Hippocampal formation (tissue), 2 donors: ENCODE results near the gene TMEM132C.

Experiments used
- DNase-seq, 2 donors: peaks; one replicate each; lab custom pipeline; 2025; lab: John Stamatoyannopoulos, UW

Gene TMEM132C

DNA sequence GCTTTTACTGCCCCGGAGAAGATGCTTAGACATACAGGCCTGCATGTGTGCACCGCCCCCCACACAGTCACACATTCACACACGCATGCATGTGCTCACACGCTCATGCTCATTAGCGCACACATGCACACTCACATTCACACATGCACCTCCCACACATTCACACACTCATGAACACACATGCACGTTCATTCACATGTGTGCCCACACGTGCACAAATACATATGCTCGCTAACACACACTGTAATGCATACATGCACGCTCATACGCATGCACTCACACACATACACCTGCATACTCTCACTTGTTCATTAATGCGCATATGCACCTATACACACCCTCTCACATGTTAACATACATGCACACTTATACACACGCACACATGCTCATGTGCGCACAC, 21.9 kb downstream of the TMEM132C start:
- no peak for DNase-seq

DNA sequence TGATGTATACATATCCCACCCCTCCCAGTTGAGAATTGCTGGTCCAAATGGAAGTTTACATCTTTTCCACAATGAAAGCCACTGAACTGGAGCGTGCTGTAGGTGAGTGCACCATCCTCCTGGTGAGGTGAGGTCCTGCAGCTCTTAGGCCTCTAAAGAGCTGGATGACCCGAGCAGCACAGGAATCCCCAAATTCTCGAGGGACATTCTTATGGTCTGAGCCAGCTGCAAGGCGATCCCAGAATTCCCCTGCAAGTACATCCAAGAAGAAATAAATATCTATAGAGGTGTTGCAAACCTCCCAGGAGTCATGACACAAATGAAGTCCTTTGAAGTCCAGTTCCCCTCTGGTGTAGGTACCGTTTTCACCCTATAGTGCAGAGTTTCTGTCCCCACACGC, 24.0 kb downstream of the TMEM132C start:
- no peak for DNase-seq

DNA sequence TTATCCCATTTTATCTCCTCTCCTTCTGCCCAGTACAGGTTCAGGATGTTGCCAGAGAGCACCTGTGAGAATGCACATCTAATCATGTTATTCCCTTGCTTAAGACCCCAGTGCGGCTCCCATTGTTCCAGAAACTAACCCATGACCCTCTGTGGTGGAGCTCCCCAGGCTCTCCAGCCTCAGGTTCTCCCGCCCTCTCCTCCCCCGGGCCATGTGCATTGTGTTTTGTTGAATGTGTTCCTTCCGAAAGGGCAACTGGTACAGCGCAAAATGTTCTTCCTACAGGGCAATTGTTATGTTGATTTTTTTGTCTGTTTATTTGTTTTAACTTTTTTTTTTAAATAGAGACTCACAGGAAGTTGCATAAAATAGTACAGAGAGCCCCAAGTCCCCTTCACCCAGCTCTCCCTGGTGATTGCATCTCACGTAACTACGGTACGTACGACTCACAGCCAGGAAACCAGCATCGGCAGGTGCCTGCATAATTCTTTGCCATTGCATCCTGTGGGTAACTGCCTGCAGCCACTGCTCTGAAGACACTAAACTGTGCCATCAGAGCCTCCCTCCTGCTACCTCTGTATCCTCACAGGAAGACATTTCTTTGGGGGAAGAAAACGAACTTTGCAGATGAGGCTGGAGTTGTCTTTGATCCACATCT, 31.2 kb downstream of the TMEM132C start:
- no peak for DNase-seq

DNA sequence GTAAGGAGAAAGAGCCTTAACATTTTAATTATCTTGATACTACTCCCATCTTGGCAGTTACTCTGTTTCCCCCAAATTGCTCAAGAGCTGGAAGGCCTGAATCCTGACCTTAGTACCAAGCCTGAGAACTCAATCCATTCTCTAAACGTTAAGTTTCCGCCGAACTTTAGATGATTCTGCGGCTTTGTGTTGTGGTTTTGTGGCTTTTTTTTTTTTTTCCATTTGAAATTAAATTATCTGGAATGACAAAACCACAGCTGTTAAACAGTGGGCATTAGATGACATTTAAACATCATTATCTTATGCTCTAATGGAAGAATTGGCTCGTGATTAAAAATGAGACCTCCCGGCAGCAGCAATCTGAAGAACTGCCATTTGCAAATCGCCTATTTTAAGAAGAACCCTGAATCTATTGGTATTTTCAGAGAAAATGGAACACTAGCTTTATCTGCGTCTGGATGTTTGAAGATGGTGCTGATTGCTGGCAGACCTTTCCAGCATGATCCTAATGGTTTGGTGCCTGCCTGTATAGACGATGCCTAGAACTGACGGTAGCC, 38.4 kb downstream of the TMEM132C start:
- no peak for DNase-seq

DNA sequence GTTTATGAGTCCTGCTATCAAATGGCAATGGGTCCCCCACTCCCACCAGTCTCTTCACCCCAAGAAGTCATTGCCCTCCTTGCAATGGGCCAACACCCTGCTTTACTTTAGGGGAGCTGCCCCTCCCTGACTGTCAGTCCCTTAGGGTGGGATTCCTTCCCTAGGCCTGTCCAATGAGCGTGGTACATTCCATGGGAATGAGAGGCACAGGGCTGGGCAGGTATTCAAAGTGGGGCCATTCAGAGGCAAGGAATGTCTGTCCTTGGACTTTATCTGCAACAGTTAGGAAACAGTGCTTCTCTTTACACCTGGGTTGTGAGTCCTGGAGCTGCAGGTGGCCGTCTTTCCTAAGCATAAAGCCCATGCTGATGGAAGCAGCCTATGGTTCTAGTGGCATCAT, 40.8 kb downstream of the TMEM132C start:
- DNase-seq: no peak

DNA sequence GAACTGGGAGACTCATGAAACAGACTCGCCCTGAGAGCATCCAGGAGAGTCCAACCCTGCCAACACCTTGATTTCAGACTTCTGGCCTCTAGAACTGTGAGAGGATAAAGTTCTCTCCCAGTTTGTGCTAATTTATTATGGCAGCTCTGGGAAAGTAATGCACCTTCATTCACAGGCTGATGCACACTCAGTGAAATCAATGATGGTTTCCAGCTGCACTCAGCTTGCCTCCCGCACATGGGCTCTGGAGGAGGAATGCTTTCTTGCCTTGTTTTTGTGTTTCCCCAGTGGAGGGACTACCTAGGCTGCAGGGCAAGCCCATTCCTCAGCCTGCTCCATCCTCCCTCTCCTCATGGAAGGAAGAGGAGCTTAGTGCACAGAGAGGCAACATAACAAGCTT, 45.7 kb downstream of the TMEM132C start:
- no peak for DNase-seq

DNA sequence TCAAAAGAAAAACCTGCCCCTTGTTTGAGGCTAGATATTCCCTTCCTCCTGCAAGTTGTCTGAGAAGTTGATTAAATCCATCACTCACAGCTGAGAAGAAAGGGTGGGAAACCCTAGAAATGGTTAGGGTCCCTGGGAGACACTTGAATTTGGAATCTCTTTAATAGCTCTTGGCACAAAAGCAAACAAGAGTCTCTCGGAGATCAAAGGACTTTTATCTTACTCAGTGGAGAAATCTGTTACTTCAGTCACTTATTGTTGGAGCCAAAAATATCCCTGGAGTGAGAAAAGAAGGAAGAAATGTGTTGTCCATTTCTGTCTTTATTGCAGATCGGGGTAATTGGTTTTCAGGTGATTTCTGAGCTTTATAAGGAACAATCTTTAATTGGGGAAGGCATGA, 47.0 kb downstream of the TMEM132C start:
- no peak for DNase-seq

DNA sequence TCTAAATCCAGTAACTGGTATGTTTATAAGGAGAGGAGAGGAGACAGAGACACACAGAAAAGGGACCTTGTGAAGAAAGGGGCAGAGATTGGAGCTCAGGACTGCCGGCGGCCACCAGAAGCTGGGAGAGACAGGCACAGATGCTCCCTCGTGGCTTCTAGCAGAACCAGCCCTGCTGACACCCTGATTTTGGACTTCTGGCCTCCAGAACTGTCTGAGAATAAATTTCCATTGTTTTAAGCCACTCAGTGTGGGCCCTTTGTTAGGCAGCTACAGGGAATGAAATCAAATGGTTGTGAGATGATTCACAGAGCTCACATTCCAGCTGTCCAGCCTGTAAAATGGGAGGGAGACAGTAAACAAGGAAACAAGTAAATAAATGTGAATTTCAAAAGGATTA, 47.6 kb downstream of the TMEM132C start:
- DNase-seq: no peak

DNA sequence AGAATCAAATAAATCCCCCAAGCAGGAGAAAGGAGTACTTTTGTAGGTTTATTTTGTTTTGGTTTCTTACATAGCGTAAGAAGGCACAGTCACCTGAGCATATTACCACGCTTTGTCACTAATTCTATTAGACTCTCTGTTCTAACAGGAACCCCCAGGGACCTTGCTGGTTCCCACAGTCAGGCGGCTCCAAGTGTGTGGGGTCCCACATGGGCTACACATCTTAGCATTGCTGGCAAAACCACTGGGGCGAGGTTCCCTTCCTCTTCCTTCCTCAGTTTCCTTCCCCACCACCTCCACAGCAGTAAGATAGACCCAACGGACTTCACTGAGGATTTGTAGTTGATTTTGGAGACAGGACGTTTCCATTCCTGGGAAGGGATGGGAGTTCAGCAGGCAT, 49.1 kb downstream of the TMEM132C start:
- no peak for DNase-seq

DNA sequence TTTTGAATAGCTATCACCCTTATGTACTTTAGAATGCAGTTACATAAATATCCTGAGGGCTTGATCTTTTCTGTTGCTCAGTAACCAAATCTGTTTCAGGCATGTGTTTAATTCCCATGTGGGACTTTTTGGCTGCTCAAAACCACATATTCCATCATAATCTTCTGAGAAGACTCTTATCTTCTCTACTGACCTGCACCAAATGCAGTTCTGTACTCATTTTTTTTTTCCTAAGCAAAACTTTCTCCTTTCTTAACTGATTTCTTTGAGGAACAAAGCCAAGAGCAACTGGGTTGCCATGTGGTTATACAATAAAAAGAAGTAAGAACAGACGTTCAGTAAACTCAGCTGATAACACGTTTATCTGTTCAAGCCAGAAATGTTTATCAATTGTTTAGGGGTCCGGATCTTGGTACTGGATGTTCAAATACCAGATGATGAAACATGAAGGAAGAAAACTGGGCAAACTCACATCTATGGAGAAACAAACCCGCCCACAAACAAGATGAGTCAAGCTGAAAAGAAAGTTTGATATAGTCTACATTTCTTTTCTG, 50.1 kb downstream of the TMEM132C start:
- no peak for DNase-seq

DNA sequence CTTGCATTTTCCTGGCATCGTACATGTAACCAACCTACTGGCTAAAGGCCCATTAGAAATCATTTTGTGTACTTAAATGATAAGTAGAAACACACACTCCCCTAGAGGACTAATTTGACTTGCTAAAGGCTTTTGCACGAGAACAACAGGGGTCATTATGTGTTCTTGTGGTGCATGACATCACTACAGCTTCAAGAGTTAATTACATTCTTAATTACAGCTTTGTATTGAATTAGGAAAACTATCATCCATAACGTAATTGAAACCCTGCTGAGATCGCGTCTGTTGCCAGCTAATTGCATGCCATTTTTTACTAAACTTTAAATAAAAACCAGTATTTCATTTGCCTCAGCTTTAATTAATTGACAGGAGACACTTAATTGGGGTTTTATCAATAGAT, 51.4 kb downstream of the TMEM132C start:
- DNase-seq: no peak

DNA sequence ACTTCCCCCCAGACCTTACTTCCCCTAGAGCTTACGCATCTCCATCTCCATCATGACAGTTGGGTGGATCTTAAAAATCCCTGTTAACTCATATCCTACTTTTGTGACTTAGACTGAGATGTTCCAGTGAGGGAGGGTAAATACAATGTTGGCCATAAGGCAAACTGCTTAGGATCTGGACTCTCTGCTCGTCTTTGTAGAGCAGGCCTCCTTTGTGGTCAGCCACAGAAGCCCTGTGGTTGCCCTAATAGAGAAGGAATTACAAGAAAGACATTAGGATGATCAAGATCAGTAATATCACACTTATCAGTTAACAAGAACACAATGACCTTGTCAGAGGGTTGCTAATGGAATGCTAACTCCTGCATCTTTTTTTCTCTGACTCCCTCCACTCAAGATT, 52.0 kb downstream of the TMEM132C start:
- no peak for DNase-seq

DNA sequence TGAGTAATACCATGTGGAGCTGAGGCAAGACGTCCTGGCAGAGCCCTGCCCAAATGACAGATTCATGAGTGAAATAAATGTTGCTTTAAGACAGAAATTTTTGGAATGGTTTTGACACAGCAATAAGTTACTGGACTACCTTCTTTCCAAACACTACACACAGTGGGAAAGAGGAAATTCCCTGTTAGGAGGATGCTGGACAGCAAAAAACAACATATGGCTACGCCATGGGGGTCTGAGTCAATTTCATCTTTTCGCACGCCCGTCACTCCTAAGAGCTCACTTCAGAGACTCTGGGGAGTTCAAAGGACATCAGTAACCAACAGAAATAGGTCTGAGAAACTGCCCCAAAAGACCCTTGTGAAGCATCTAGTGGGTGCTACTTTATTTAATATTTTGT, 55.4 kb downstream of the TMEM132C start:
- no peak for DNase-seq

DNA sequence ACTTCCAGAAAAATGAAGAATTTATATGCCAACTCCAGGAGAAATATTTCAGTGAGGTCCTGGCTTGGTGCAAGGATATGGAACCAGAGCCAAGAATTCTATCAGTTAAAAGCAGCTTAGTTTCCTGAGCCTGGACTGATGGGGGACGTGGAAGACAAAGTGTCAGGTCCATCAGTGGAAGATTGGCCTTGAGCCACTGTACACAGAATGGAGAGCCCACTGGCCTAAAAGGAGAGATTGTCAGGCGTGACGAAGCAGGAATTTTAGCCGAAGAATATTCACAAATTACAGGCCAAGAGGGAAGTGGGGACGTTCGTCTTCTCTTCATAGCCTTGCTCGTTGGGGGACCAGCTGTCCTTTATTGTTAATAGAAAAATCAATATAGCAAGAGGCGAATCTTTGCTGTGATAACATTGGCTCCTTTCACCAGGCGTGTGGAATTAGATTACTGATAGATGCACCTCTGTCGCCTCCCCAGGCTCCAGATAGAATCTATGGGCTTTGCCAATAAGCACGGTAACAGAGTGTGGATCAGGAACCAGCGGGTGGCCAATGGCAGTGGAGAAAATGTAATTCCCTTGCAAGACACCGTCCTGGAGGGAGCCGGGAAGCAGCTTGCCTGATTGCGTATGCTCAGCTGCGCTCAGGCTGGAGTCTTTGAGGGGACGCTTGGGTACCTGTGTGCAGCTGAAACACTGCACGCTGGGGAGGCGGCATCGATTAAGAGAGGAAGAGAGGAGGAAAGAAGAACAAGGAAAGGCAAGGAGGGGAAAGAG, 56.4 kb downstream of the TMEM132C start:
- DNase-seq: no peak

DNA sequence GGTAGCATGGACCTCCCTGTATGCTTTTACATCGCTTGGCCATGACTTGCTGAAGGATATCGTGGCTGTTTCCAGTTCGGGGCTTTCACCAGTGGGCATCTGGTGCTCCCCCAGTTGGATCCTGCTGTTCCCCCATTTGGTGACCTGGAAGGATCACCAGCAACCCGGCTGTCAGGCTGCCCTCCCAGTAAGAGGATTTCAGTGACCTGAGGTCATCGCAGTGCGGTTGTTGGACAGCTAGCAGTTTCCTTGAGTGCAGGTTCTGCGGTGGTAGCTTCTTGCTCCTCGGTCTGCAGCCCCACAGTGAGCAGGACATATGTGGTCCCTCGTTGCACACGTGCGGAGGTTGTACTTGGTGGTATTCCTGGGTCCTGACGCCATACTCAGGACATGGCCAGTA, 58.7 kb downstream of the TMEM132C start:
- no peak for DNase-seq

DNA sequence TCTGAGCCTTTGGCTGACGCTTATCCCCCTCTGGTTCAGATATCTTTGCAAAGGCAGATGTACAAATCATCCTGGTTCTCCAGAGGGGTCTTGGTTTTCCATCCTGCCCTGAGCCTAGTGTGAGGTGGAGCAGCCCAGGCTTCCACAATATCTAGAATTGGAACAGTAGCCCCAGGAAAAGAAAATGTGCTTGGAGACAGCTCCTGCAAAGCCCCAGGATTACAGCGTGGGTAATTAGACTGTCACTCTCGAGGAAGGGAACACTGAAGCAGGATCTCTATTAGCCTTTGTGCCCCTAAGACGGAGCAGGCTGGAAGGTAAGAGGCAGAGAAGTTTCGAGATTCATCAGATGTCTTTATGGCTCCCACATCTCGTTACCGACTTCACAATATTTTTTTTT, 59.4 kb downstream of the TMEM132C start:
- no peak for DNase-seq

DNA sequence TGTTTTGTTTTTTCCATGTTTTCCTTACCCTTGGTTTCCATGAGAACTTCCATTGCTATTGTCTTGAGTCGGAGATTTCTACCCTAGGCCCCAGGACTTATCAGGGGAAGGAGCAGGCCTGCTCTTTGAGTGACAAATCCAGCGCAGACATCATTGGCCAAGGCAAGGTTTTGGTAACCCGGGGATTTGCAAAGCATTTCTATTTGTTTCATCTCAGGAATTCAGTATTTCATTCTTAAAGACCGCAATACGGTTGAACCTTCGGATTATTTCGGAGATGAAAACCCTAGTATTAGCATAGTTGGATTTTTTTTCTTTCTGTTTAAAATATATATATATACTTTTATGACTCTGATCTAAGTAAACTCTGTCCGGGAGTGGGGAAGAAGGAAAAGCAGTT, 62.0 kb downstream of the TMEM132C start:
- DNase-seq: no peak

DNA sequence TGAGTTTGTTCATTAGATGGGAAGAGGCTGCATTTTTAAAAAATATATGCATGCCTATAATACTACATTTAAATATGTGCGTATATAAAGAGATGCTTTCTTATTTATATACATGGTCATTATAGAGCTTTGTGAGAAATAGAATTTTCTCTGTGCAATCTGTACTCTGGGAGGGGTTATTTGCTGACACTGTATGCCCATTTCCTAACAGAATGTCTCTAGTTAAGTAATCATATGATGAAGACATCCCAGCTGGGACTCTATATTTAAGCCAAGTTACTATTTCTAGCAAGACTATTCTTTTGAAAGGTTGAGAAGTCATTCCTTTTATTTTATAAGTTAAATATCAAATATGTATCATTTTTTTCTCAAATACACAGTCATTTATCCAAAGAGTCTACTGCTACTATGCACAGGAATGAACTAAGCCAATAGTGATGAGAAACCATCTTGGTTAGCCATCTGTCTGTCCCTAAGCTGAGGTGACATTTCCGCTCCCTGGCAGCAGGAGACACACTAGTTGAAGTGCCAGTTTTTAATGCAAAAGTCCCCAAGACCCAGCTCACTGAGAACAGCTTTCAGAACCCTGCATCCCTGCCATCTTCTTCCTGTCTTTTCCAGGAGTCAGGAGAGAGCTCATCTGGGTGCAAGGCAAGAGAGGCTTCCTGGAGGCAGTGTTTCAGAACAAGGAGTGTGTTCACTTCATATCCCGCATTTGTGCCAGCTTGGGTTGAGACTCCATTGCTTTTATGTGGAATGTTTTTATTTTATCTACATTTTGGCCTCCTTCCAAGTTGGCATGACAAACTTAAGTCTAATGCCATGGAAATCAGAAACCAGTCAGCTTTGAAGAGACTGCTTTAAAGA, 69.5 kb downstream of the TMEM132C start:
- no peak for DNase-seq

DNA sequence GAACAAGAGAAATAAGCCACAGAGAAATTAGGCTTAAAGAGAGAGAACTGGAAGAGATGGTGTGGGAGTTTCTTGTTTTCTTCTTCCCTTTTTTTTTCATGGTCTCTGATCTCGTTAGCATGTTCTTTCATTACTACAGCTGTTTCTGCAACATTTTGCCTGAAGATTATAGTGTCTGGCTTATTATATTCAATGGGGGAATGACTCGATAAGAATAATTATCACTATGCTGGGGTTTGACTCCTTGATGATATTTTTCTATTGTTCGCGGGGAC, 70.0 kb downstream of the TMEM132C start:
- DNase-seq: no peak

DNA sequence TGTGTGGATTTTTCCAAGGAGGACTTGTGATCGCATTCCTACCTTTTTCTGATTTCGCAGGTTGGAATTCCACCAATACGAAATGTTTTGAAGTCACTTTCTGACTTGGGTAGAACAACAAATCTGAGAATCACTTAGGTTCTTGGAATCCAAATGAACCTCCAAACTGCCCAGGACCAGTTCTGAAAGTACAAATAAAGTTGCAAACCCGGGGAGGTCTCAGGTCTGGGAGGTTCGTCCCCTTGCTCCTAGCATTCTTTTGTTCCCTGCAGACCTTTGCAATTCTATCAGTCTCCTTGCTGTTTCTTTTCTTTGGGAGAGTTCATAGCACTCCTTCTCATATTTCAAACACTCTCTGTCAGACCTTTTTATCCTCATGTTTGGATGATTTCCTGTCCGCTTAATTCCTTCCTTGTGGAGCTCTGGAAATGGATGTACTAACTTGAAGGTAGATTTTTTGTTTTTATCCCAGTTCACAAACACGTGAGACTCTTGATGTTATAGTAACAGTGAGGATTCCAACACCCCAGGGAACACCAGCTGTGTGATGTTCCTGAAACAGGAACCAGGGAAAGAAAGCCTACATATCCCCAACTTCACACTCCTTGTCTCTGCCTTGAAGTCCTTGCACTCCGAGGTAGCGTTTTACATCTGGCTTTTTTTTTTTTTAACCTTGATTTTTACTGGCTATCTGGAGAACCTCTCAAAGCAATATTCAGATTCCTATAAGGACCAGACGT, 70.6 kb downstream of the TMEM132C start:
- DNase-seq: no peak

DNA sequence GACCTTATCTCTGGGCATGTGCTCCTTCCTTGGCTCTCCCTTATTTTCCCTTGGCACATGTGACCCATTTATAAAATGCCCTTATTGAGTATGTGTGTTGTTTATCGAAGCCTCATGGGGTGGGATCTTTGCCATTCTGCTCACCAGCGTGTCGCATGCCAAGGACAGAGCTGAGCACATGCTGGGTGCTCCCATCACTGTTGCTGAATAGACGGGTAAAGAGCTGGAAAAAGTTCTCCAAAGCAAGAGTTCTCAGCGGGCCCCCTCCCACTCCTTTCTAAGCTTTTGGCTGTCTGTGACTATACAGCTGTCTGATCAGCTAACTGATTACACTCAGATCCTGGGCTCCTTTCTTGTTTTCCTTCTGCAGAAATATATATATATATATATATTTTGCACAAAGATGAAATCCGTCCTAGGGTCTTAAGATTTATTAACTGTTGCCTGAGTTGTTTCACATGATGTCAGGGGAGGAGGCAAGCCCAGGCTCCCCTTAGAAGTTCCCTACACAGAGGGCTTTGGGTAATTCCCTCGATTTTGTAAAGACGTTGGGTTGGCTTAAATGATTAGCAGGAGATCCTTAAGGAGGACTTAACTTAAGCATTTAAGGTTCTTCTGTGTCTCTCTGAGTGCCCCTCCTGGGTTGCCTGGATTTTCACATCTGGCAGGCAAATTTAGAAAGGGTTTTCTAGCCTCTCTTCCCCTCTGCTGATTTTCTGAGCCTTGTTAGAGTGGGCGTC, 71.6 kb downstream of the TMEM132C start:
- DNase-seq: no peak
